HL-60 (cell line): Measurements from ENCODE around the gene CAMKK1.

ENCODE experiments used
- DNase-seq, 2 experiments: peaks; one replicate each; pipeline ENCODE4 v3.0.0-alpha.2; 2010 to 2020; ENCODE audit warnings: low read depth in 1 of 2, low spot score in 1 of 2
- H3K27ac ChIP-seq: fragments of 250-450 bp; sonication (Bioruptor Pico); replicated peaks from 2 replicates; pipeline ENCODE4 v1.5.1; 2020; ENCODE audit warnings: mild to moderate bottlenecking, moderate library complexity
- H3K27me3 ChIP-seq: fragments of 250-450 bp; sonication (Bioruptor Pico); 2 replicates; pipeline ENCODE4 v1.5.1; 2021; ENCODE audit warnings: mild to moderate bottlenecking, moderate library complexity; ENCODE audit not compliant: insufficient read depth, poor library complexity, severe bottlenecking
- H3K4me3 ChIP-seq: replicated peaks from 2 replicates; pipeline ENCODE4 v1.5.1; 2011; ENCODE audit warnings: mild to moderate bottlenecking, control low read depth, low read length; ENCODE audit not compliant: insufficient read depth
- GABPA ChIP-seq: IDR thresholded peaks from 2 replicates; pipeline ENCODE4 v1.6.1; 2012; ENCODE audit warnings: low read depth
- POLR2AphosphoS5 ChIP-seq: IDR thresholded peaks from 2 replicates; pipeline ENCODE4 v1.6.1; 2012; ENCODE audit warnings: low read depth
- SPI1 ChIP-seq: IDR thresholded peaks from 2 replicates; pipeline ENCODE4 v1.6.1; 2012; ENCODE audit warnings: low read depth, mild to moderate bottlenecking, borderline replicate concordance
- TF ChIP-seq, protein P1 (sequence below): IDR thresholded peaks from 2 replicates; pipeline ENCODE4 v1.6.1; 2012; ENCODE audit warnings: low read depth; ENCODE audit not compliant: insufficient replicate concordance
- TF ChIP-seq, protein P2 (sequence below): IDR thresholded peaks from one replicate; pipeline ENCODE4 v1.5.1; 2011; ENCODE audit warnings: low read length, control low read depth, inconsistent platforms; ENCODE audit not compliant: insufficient read depth

Gene CAMKK1

DNA sequence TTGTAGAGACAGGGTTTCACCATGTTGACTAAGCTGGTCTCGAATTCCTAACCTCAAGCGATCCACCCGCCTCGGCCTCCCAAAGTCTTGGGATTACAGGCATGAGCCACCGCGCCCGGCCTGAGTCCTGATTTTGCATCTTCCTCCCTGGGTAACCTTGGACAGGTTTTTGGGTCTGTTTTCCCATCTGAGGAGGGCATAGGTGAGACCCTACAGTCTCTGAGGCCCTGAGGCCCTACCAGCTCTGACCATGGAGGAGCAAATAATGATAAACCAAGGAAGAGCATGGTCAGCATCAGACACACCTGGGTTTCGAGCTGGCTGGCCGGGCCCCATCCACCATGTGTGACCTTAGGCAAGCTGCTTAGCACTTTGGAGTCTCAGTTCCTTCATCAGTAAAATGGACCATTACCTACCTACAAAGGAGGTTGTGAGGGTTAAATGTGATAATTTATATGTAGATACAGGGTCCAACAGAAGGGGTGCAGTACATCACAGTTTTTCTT is 45.6 kb downstream of the CAMKK1 start:
- no peak for DNase-seq
- H3K4me3 ChIP-seq = no peak overlapping the region
- TF ChIP-seq, protein P1, sequence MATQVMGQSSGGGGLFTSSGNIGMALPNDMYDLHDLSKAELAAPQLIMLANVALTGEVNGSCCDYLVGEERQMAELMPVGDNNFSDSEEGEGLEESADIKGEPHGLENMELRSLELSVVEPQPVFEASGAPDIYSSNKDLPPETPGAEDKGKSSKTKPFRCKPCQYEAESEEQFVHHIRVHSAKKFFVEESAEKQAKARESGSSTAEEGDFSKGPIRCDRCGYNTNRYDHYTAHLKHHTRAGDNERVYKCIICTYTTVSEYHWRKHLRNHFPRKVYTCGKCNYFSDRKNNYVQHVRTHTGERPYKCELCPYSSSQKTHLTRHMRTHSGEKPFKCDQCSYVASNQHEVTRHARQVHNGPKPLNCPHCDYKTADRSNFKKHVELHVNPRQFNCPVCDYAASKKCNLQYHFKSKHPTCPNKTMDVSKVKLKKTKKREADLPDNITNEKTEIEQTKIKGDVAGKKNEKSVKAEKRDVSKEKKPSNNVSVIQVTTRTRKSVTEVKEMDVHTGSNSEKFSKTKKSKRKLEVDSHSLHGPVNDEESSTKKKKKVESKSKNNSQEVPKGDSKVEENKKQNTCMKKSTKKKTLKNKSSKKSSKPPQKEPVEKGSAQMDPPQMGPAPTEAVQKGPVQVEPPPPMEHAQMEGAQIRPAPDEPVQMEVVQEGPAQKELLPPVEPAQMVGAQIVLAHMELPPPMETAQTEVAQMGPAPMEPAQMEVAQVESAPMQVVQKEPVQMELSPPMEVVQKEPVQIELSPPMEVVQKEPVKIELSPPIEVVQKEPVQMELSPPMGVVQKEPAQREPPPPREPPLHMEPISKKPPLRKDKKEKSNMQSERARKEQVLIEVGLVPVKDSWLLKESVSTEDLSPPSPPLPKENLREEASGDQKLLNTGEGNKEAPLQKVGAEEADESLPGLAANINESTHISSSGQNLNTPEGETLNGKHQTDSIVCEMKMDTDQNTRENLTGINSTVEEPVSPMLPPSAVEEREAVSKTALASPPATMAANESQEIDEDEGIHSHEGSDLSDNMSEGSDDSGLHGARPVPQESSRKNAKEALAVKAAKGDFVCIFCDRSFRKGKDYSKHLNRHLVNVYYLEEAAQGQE = no peak
- TF ChIP-seq, protein P2, sequence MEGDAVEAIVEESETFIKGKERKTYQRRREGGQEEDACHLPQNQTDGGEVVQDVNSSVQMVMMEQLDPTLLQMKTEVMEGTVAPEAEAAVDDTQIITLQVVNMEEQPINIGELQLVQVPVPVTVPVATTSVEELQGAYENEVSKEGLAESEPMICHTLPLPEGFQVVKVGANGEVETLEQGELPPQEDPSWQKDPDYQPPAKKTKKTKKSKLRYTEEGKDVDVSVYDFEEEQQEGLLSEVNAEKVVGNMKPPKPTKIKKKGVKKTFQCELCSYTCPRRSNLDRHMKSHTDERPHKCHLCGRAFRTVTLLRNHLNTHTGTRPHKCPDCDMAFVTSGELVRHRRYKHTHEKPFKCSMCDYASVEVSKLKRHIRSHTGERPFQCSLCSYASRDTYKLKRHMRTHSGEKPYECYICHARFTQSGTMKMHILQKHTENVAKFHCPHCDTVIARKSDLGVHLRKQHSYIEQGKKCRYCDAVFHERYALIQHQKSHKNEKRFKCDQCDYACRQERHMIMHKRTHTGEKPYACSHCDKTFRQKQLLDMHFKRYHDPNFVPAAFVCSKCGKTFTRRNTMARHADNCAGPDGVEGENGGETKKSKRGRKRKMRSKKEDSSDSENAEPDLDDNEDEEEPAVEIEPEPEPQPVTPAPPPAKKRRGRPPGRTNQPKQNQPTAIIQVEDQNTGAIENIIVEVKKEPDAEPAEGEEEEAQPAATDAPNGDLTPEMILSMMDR = no peak
- TF ChIP-seq SPI1 (no peak), POLR2AphosphoS5 (no peak)
- H3K27ac ChIP-seq = no peak overlapping the region
- H3K27me3 ChIP-seq = no peaks in the 10 kb centered on the region

DNA sequence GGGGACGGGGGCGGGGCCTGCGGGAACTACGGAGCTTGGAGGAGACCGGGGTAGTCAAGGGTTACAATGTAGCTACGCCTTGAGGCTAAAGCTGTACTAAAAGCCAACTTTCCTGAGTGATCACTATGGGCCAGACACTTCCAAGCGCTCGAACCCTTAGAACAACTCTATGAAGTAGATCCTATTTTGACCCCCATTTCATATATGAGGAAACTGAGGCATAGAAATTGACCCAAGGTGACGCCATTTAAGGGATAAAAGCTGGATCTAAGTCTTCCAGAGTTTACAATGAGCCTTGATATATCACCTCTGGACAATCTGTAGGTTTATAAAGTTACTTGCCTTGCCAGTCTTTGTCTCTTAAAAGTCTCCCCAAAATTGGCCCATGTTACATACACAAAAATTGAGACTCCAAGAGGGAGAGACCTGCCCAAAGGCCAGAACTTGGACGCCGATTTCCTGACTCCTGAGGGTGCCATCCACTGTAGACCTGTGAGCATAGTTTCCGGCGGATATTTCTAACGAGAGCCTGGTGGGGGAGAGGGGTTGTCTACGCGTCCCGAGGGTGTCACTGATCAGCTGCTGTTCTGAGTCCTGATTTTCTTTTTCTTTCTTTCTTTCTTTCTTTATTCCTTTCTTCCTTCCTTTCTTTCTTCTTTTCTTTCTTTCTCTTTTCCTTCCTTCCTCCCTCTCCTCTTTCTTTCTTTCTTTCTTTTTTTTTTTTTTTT is 46.3 kb downstream of the CAMKK1 start:
- H3K4me3 ChIP-seq = no peak overlapping the region
- 0 out of 2 replicates have a peak overlapping the region, but pooled peaks have one; percentile 28 for H3K27ac ChIP-seq
- no peaks in the 10 kb centered on the region for H3K27me3 ChIP-seq
- TF ChIP-seq, protein P2 = no peak
- TF ChIP-seq SPI1 (no peak), POLR2AphosphoS5 (no peak), GABPA (no peak)
- TF ChIP-seq, protein P1 = no peak
- DNase-seq = no peak

DNA sequence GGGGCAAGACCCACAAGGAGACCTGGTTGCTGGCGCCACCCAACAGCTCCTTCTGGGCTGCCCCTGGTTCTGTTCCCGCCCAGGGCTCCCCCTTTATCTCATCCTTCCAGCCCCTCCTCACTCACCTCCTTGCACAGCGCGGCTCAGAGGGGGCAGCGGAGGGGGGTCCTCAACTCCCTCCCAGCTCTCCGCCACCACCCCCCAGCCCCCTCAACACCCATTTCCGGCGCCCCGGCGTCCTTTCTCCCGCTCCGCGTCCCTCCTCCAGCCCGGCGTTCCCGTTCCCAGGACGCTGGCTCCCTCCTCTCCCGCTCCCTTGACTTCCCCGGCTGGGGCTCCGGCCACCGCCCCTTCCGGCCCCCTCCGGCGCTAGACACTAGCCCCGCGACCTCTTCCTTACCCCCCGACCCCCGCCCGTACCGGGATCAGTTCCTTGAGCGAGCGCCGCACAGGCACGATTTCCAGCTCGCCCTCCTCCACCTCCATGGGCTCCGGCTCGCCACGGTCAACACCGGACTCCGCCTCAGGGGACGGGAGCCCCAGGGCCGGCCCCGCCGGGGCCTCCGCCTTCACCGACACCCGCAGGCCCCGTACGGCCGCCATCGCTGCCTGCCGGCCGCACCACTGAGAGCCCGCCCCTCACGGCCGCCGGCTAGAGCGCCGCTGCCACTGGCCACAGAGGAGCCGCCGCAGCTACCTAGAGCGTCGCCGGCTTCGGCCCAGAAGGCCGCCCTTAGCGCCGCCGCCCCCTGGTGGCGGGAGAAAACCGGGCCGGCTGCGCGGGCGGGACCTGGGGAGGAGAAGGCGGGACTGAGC is 47.0 kb downstream of the CAMKK1 start, which contains the start of gene NCBP3:
TSS of gene NCBP3 (minus strand) at position 626 of the 816 bp plus-strand sequence. CDS start at position 603, 23 bp downstream.
- Histone ChIP-seq H3K27ac (peak within 1 kb of the TSS; percentile 90), H3K4me3 (peak within 1 kb of the TSS; percentile 77), H3K27me3 (no peaks in the 10 kb centered on the region)
- TF ChIP-seq SPI1 = no peak
- TF ChIP-seq, protein P2 = peak; percentile 20
- DNase-seq = peak; percentile 74 to 75
